Sigmoid colon (tissue), 7 donors: ENCODE measurements around the gene MRI1. TPM values are rescaled to one million over a fixed set of nuclear protein-coding genes. Genes with fewer than 3 reads are reported as not detected.

Source experiments
- DNase-seq: peaks from one replicate; pipeline ENCODE4 v3.0.0-alpha.2; 2019
- H3K27ac ChIP-seq, 4 donors: fragments of 200-600 bp; sonication (generic); one replicate each; pipeline ENCODE4 v1.5.1; 2016 to 2019; ENCODE audit warnings: mild to moderate bottlenecking in 1 of 4
- H3K27me3 ChIP-seq, 3 donors: fragments of 200-600 bp; sonication (generic); one replicate each; pipeline ENCODE4 v1.5.1; 2019; ENCODE audit warnings: mild to moderate bottlenecking in 1 of 3
- H3K36me3 ChIP-seq, 4 donors: fragments of 200-600 bp; sonication (generic); one replicate each; pipeline ENCODE4 v1.5.1; 2016 to 2019
- H3K4me1 ChIP-seq, 4 donors: fragments of 200-600 bp; sonication (generic); one replicate each; pipeline ENCODE4 v1.5.1; 2017 to 2019
- H3K4me3 ChIP-seq, 4 donors: fragments of 200-600 bp; sonication (generic); one replicate each; pipeline ENCODE4 v1.5.1; 2017 to 2019; ENCODE audit warnings: mild to moderate bottlenecking in 2 of 4, moderate library complexity in 1 of 4
- H3K9me3 ChIP-seq, 4 donors: fragments of 200-600 bp in 3 of 4; sonication (generic) in 3 of 4; one replicate each; pipeline versions ENCODE4 v1.5.1 to v1.6.1; 2013 to 2019
- EP300 ChIP-seq, 4 donors: sonication (generic); formaldehyde crosslinking; IDR thresholded peaks; one replicate each; pipeline ENCODE4 v1.6.1; 2017; ENCODE audit warnings: antibody characterized with exemption in 4 of 4
- POLR2A ChIP-seq, 2 donors: fragments of 450-650 bp; IDR thresholded peaks; one replicate each; pipeline ENCODE4 v1.6.1; 2016; ENCODE audit warnings: antibody characterized with exemption in 2 of 2, mild to moderate bottlenecking in 2 of 2, moderate library complexity in 2 of 2
- POLR2AphosphoS5 ChIP-seq, 4 donors: sonication (generic); formaldehyde crosslinking; IDR thresholded peaks; one replicate each; pipeline ENCODE4 v1.6.1; 2017; ENCODE audit warnings: antibody characterized with exemption in 4 of 4
- WGBS, 2 donors: extraction: QIAGEN DNeasy Blood & Tissue Kit; methylation state at CpG; one replicate each; pipeline ENCODE4 v1.1.7; 2013; 5-methylcytosine and 5-hydroxymethylcytosine counted together
- intact Hi-C: fragments of 100-400 bp; cut with DNase I; formaldehyde crosslinking; loops from one replicate; pipeline ENCODE4 v1.15.1; 2023
- polyA plus RNA-seq, 3 donors: library from polyadenylated mRNA; stranded (reverse); fragments of 200-250 nt; gene quantifications; one replicate each; pipeline ENCODE4 v1.2.3, GENCODE V29; 2013
- total RNA-seq, 4 donors: library from RNA; depleted of rRNA; stranded (reverse); fragments of >200 nt; gene quantifications; one replicate each; pipeline ENCODE4 v1.1.0, GENCODE V29; 2016
- TF ChIP-seq, protein P1 (sequence below), 4 experiments: fragments of 450-650 bp in 3 of 4; fragments of 200-600 bp in 1 of 4; IDR thresholded peaks; one replicate each; pipeline ENCODE4 v1.5.1; 2016 to 2019; ENCODE audit warnings: antibody characterized with exemption in 4 of 4, mild to moderate bottlenecking in 3 of 4, moderate library complexity in 2 of 4
- donor health status: healthy with polysubstance abuse.
- donor health status: Bipolar disorder and iron deficiency.
- donor health status: healthy.

The MRI1 gene
- total and polyA plus RNA-seq, 7 donors: 5.8 to 70.9 (median 27.4) TPM

DNA sequence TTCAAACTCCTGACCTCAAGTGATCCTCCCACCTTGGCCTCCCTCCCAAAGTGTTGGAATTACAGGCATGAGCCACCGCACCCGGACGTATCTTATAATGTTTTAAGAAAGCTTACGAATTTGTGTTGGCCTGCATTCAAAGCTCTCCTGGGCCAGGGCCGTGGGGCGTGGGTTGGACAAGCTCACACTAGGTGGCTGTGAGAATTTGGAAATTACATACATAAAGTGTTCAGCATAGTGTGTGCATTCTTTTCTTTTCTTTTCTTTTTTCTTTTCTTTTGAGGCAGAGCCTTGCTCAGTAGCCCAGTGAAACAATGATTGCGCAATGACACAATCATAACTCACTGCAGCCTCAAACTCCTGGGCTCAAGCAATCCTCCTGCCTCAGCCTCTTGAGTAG, 33.5 kb downstream of the MRI1 start:
- H3K9me3 ChIP-seq: no peaks in the 10 kb centered on the region
- no peaks in the 10 kb centered on the region for H3K36me3 ChIP-seq
- TF ChIP-seq EP300 (IDR thresholded peaks at IDR 0.05) (no peak), POLR2A (IDR thresholded peaks at IDR 0.05) (no peak), POLR2AphosphoS5 (IDR thresholded peaks at IDR 0.05) (no peak)
- TF ChIP-seq, protein P1, sequence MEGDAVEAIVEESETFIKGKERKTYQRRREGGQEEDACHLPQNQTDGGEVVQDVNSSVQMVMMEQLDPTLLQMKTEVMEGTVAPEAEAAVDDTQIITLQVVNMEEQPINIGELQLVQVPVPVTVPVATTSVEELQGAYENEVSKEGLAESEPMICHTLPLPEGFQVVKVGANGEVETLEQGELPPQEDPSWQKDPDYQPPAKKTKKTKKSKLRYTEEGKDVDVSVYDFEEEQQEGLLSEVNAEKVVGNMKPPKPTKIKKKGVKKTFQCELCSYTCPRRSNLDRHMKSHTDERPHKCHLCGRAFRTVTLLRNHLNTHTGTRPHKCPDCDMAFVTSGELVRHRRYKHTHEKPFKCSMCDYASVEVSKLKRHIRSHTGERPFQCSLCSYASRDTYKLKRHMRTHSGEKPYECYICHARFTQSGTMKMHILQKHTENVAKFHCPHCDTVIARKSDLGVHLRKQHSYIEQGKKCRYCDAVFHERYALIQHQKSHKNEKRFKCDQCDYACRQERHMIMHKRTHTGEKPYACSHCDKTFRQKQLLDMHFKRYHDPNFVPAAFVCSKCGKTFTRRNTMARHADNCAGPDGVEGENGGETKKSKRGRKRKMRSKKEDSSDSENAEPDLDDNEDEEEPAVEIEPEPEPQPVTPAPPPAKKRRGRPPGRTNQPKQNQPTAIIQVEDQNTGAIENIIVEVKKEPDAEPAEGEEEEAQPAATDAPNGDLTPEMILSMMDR (IDR thresholded peaks at IDR 0.05): no peak
- intact Hi-C loops: loop anchor here (5.0 to 10.0 kb wide), 4 partner anchors 39 to 287 kb away; partner anchors contain the start of genes C19orf67, DCAF15 and RFX1
- peaks cover 0 to 36% (median 33%) of the 10 kb centered on the region in 4 donors for H3K4me1 ChIP-seq
- no peak for DNase-seq
- 24 to 60% methylated on average over 7 of the region's 7 CpGs for WGBS, 2 donors
- H3K27ac ChIP-seq: peak overlapping the region; percentile 93 to 97 (median 94)
- no peak overlapping the region for H3K4me3 ChIP-seq
- H3K27me3 ChIP-seq: no peaks in the 10 kb centered on the region

DNA sequence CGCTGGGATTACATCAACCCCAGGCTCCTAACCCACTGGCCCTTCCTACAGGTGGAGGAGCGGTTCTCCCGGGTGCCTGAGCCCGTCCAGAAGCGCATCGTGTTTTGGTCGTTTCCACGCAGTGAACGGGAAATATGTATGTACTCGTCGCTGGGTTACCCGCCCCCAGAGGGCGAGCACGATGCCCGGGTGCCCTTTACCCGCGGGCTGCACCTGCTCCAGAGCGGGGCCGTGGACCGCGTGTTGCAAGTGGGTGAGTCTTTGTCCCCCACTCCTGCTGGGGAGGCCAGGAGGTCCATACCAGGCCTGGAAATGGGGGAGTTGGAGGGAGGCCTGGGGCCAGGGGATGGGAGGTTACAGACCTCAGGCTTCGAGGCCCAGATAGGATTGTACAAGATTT, 35.3 kb downstream of the MRI1 start:
- no peaks in the 10 kb centered on the region for H3K27me3 ChIP-seq
- no peaks in the 10 kb centered on the region for H3K9me3 ChIP-seq
- H3K27ac ChIP-seq: no peak overlapping the region
- no peaks in the 10 kb centered on the region for H3K36me3 ChIP-seq
- no peak for TF ChIP-seq POLR2A (IDR thresholded peaks at IDR 0.05)
- TF ChIP-seq EP300 (IDR thresholded peaks at IDR 0.05): no peak
- TF ChIP-seq, protein P1 (IDR thresholded peaks at IDR 0.05): no peak
- TF ChIP-seq POLR2AphosphoS5 (IDR thresholded peaks at IDR 0.05): no peak
- H3K4me3 ChIP-seq: no peak overlapping the region
- 92 to 96% methylated on average over 22 of the region's 22 CpGs for WGBS, 2 donors
- H3K4me1 ChIP-seq: peaks cover 0 to 30% (median 26%) of the 10 kb centered on the region in 4 donors
- intact Hi-C loops: loop anchor here (5.0 to 10.0 kb wide), 4 partner anchors 38 to 285 kb away; partner anchors contain the start of genes C19orf67, DCAF15 and RFX1
- no peak for DNase-seq

DNA sequence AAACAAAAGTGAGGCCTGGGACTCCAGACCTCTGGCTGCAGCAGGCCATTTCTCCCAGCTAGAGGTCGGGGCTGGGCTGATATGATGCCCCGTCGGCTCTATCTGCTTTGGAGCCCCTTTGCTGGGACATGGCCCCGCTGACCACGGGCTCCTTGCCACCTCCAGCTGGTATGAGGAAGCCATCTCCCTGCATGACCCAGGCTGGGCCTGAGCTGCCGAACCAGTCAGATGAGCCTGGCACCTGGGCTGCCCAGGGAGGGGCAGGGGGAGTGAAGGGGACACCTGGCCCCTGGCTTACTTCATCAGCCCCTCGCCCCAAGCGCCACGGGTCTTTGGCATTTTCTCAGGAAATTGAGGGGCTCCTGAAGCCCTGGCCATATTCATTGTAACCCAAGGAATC, 38.7 kb downstream of the MRI1 start:
- no peaks in the 10 kb centered on the region for H3K27me3 ChIP-seq
- no peak for TF ChIP-seq POLR2A (IDR thresholded peaks at IDR 0.05)
- TF ChIP-seq EP300 (IDR thresholded peaks at IDR 0.05): no peak
- TF ChIP-seq, protein P1 (IDR thresholded peaks at IDR 0.05): no peak
- no peak overlapping the region for H3K27ac ChIP-seq
- no peak for DNase-seq
- H3K4me3 ChIP-seq: no peak overlapping the region
- H3K4me1 ChIP-seq: peaks cover 0 to 7% (median 2%) of the 10 kb centered on the region in 4 donors
- H3K36me3 ChIP-seq: peaks cover 0 to 4% (median 0%) of the 10 kb centered on the region in 4 donors
- intact Hi-C loops: no loop called here
- WGBS, 2 donors: 37 to 72% methylated on average over 9 of the region's 9 CpGs
- H3K9me3 ChIP-seq: no peaks in the 10 kb centered on the region

DNA sequence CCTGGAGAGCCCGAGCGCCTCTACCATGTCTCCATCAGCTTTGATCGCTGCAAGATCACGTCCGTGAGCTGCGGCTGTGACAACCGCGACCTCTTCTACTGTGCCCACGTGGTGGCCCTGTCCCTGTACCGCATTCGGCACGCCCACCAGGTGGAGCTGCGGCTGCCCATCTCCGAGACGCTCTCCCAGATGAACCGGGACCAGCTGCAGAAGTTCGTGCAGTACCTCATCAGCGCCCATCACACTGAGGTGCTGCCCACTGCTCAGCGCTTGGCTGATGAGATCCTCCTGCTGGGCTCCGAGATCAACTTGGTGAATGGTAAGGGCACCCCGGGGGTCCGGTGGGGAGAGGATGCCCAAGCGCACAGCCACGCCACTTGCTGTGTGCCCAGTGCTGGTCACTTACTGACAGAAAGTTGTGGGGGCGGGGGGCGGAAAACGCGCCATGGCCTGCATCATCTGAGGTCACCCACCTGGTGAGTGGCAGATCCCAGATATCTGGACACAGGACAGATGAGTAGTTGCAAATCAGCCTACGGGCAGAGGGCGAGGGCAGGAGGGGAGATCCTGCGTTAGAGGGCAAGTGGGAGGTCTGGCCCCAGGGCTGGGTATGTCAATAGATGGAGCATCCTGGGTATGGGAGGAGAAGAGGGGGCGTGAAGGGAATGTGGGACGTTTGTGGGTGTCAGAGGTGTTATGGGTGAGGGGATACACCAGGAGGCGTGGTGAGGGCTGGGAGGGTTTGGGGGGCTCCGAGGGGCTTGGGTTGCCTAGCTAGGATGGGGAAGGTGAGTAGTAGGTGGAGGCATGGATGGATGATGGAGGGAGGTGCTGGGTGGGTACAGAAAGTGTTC, 40.7 kb downstream of the MRI1 start:
- Histone ChIP-seq H3K9me3 (no peaks in the 10 kb centered on the region), H3K4me1 (peaks cover 0 to 6% (median 0%) of the 10 kb centered on the region in 4 donors), H3K27ac (no peak overlapping the region), H3K36me3 (peaks cover 0 to 15% (median 3%) of the 10 kb centered on the region in 4 donors), H3K4me3 (no peak overlapping the region), H3K27me3 (no peaks in the 10 kb centered on the region)
- 82 to 83% methylated on average over 35 of the region's 35 CpGs for WGBS, 2 donors
- intact Hi-C loops: loop anchor here (2.0 kb wide), 1 partner anchor 58 kb away; no protein-coding TSS in a partner anchor
- TF ChIP-seq EP300 (IDR thresholded peaks at IDR 0.05) (no peak), POLR2AphosphoS5 (IDR thresholded peaks at IDR 0.05) (peak in 1 of 4 donors; percentile 13), POLR2A (IDR thresholded peaks at IDR 0.05) (no peak)
- TF ChIP-seq, protein P1 (IDR thresholded peaks at IDR 0.05): peak; percentile 42 to 56 (median 48)
- DNase-seq: peak; percentile 79
